Activated T-cell treated with anti-CD3 and anti-CD28 coated beads for 1 hour (primary cell): Measurements from ENCODE around the gene GCN1.

Experiments
- DNase-seq: peaks from one replicate; pipeline ENCODE4 v3.0.0-alpha.2; 2020; ENCODE audit warnings: low read depth

GCN1 gene

DNA sequence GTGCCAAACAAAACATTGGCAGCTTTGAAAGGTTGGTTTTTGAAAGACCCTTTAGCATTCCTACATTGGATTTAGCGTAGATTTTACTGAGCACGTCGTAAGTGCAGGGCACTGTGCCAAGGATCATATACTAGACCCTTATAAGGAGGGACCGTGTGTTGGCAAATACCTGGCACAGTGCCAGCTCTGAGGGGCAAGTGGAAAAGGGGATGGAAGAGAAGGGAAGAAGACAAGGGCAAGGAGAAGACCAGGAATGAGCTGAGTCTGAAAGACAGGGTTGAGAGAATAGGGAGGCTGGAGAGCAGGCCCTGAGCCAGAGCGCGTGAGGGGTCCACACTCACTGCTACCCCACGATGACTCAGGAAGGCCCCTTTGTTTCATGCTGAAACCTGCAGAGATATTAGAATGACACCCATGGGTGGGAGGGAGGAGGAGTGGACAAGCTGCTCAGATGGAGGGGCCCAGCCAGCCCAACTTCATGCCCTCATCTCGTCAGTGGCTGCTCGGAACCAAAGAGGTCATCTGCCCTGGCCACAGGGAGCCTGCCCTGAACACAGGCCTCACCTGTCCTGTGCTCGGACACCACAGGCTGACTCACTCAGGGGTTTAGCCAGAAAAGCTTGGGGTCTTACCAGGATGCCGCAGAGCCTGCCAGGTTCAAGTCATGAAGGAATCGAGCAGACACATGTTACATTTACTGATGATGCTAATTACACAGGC lies 103.0 kb downstream of the GCN1 start:
- no peak for DNase-seq

DNA sequence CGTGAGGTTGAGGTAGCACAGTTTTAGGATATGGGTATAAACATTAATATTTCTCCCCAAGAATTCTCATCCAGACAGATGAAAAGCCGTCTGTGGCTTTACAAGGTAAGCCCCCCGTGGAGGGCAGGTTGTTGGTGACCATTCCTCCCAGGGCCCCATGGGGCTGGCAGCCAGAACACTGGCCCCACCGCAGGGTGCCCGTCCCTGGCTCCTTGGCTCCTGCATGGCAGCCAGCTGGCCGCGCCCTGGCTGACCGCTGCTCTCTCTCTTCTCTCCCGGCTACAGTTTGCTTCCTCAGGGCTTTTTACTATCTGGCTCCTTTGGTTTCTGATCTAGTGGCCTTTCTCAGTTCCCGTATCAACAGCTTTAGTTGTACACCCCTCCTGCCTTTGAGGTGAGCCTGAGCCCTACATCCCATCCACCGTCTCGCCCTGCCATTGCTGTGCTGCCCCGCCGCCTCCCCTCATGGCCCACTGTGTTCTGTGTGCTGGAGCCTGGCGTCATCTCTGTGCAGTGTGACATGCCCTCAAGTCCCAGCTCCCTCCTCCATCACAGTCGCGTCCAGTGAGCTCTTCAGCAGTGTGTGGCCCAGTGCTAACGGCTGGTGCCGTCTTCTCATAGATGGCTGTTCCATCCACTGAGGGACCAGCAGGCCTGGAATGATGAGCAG lies 103.8 kb downstream of the GCN1 start:
- DNase-seq: no peak

DNA sequence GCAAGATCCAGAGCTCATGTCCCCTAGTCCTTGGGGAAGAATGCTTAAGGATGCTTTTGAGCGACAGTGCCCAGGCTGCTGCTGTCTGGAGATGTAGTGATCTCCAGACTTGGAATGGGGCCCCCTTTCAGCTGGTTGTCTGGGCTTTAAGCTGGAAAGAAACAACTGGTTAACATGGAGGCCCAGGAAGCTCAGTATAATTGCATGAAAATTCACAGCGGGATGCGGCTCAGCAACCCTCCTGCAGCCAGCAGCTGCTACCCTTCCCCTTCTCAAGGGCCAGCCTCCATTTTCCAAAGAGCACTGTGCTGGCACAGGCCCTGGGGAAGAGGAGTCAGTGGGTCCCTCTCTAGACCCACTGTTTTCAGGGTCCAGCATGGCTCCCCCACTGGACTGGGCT lies 104.3 kb downstream of the GCN1 start:
- no peak for DNase-seq

DNA sequence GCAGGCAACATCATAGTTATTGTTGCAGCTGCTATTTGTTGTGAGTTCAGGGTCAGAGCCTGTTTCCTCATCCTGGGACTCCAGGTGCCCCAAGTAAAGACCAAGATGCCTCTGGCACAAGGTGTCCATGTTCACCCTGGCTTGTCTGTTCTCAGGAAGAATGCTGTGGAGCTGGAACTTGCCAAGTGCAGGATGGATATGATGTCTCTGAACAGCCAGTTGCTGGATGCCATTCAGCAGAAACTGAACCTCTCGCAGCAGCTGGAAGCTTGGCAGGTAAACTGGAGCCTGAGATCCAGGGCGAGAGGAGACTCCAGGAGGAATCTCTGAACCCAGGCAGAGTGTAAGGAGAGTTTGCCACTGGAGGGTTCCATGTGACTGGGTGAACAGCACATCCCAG lies 104.7 kb downstream of the GCN1 start:
- no peak for DNase-seq

DNA sequence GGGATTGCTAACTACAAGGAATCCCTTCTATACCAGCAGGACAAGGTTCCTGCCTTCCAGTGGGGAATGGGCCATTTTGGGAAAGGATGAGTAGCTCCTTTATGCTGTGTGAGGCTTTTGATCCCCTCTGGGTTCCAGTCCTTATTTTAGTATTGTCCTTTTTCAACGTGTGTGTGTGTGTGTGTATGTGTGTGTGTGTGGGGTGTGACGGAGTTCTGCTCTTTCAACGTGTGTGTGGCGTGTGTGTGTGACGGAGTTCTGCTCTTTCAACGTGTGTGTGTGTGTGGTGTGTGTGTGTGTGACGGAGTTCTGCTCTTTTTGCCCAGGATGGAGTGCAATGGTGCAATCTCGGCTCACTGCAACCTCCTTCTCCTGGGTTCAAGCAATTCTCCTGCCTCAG lies 105.4 kb downstream of the GCN1 start:
- DNase-seq: no peak

DNA sequence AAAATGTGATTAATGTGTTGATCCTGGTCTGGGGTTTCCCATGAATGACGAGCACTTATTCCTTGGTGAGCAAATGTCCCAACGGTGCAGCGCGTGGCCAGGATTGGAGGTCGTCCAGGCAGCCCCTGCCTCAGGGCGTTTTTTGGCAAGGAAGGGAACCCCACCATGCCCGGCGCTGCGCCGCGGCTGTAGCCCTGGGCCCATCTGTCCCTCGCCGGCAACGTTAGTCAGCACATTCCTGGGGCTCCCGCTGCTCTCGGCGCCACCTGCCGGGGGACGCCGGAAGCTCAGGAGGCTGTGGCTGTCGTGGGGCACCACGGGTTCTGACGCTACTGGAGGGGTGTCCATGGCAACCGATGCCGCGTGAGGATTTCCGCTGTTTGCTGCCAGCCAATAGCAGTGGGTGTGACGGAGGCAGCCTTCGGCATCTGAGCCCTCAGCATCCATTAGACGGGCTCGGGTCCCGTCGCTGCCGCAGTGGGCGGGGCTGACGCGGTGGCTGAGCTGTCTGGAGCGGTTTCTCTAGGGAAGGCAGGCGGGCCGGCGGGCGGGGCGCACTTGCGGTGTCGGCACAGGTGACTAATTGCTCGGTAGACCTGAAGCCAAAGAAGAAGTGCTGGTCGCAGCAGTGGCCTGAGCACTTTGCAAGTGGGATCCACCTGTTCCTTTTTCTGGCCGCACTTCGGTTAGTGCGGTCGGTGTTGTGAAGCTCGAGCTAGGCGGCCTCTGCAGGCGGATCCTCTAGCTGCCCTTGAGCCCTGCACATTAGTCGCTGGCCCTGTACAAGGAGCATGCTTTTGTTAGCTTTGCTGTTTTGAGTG lies 107.5 kb downstream of the GCN1 start:
- peak; percentile 96 for DNase-seq

DNA sequence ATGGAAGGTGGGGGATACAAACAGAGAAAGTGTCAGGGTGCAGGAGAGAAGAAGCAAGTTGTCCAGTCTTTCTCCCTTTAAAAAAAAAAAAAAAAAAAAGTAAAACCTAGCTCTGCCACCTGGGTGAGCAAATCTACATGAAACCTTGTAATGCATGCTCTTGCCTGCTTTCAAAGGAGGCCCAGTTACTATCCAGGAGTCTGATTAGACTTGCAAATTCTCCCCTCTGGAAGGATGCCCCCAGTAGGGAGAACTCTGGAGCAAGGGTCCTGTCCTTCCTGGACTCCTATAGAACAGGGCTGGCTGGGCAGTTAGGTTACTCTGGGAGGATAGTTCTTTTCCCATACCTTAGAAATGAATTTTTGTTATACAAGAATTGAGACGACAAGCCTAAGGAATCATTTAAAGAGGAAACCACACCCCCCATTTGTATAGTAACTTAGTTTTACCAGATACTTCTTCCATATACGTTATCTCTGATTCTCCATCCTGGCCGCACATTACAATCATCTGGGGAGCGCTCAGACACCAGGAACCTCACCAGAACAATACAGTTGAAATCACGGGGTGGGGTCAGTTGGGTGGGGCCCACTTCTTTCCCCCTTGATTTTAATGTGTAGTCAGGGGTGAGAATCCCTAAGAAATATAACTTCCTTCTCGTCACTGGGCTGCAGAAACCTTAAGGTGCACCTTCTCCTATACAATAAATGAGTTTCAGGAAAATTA lies 108.4 kb downstream of the GCN1 start:
- no peak for DNase-seq

DNA sequence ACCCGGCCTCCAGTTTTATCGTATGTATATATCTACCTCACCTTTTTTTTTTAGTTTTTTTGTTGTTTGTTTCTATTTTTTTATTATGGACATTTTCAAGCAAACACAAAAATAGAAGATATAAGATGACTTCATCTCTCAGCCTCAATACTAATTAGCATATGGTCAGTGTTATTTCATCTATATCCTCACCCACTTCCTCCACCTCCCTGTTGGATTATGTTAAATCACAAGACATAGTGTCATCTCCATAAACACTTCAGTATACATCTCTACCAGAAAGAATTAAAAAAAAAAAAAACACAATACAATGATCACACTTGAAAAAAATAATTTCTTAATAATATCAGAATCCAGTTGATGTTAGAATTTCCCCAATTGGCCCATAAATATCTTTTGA lies 112.9 kb downstream of the GCN1 start:
- no peak for DNase-seq

DNA sequence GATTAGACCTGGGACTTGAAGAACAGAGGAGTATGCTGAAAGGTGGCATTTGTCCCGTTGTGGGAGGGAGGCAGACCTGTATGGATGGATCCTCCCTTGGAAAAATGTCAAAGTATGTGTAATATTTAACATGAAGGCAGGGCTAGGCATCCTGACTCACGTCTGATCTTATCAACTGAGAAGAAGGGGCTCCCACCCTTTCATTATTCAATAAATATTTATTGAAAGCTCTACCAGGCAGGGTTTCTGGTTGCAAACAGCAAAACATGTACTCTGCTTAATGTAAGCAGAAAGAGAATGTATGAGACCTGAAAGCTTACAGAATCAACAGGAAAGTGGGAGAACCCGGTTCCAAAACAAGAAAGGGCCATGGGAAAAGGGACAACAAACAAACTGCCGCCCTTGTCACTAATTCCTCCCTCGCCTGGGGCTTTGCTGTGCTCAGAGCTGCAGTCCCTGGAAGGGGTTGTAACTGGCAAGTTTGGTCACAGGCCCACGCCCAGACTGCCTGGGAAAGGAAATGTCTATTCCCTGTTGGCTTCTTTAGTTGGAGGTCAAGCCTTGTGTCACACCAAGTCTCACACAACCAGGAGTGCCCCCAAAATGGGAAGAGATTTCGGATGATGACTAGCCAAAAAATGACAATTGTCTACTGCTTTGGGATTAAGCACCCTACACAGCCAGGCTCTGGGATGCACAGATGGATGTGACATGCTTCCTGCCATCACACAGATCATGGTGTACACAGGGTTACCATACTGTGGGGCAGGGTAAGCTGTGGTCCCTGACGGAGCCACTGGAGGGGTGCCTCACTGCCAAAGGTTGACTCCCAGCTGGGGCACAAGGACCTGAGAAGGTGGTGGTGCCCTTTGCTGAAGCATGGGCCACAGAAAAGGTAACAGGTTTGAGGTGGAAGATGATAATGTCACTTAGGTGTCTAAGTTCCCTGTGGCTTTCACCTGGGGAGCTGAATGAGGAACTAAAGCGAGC lies 114.8 kb downstream of the GCN1 start:
- no peak for DNase-seq

DNA sequence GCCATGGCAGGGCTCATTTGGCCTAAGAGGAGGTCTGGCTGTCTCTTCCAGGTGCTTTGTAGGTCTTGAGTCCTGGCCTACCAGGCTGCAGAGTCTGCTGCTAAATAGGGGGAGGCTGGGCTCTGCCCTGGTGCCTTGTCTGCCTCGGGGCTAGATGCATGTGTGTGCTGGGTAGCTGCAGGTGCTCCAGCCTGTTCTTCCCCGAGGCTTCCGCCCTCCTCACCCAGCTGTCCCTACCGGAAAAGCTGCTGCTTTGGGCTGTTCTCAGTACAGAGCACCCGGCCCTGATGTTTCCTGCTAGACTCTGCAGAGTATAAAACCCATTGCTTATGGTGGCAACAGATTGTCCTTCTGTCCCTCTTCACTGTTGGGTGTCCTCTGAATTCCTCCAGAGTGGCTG lies 115.6 kb downstream of the GCN1 start:
- DNase-seq: no peak

DNA sequence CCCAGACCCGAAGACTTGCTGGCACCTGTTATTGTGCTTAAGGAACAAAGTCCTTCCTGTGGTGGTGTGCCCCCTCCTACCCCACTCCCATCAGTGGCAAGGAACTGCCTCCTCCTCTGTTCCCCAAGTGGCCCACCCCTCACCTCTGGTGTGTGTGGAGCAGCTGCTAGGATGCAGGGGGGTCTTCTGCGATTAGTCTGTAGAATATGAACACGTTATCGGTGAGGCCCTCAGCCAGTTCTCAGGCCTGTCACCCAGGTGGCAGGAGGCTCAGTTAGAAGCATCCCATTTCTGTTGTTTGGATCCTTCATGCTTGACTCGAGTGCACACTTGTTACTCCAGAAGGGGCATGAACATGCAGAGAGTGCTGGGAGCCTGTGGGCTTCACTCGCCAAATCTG lies 117.3 kb downstream of the GCN1 start:
- no peak for DNase-seq
